Spleen (tissue), 11 donors: ENCODE data around the gene VPS8. TPM values are rescaled to one million over a fixed set of nuclear protein-coding genes. Genes with fewer than 3 reads are reported as not detected.

Source experiments
- DNase-seq: peaks from one replicate; pipeline ENCODE4 v3.0.0-alpha.2; 2020
- H3K27ac ChIP-seq, 8 donors: fragments of 200-600 bp; sonication (generic) in 7 of 8; 1 replicate in 4 of 8; 2 replicates in 4 of 8; pipeline versions ENCODE4 v1.5.0 to v1.8.0; 2016 to 2021; ENCODE audit warnings: inconsistent platforms in 4 of 8, mild to moderate bottlenecking in 4 of 8, moderate library complexity in 1 of 8
- H3K27me3 ChIP-seq, 7 donors: fragments of 200-600 bp; sonication (generic) in 6 of 7; replicated peaks in 1 of 7; 1 replicate in 4 of 7; 2 replicates in 3 of 7; pipeline versions ENCODE4 v1.5.0 to v1.8.0; 2016 to 2021; ENCODE audit warnings: inconsistent platforms in 3 of 7, mild to moderate bottlenecking in 1 of 7
- H3K36me3 ChIP-seq, 6 donors: fragments of 200-600 bp; sonication (generic) in 5 of 6; 1 replicate in 4 of 6; 2 replicates in 2 of 6; pipeline versions ENCODE4 v1.5.0 to v1.8.0; 2016 to 2021; ENCODE audit warnings: inconsistent platforms in 2 of 6
- H3K4me1 ChIP-seq, 6 donors: fragments of 200-600 bp; sonication (generic) in 5 of 6; 1 replicate in 3 of 6; 2 replicates in 3 of 6; pipeline versions ENCODE4 v1.5.0 to v1.8.0; 2016 to 2021; ENCODE audit warnings: inconsistent platforms in 3 of 6
- H3K4me3 ChIP-seq, 8 donors: fragments of 200-600 bp; sonication (generic) in 7 of 8; 1 replicate in 4 of 8; 2 replicates in 4 of 8; pipeline versions ENCODE4 v1.5.0 to v1.8.0; 2016 to 2021; ENCODE audit warnings: inconsistent platforms in 4 of 8, mild to moderate bottlenecking in 4 of 8, moderate library complexity in 2 of 8
- H3K9me3 ChIP-seq, 8 donors: fragments of 200-600 bp; sonication (generic) in 7 of 8; 1 replicate in 4 of 8; 2 replicates in 4 of 8; pipeline versions ENCODE4 v1.5.0 to v1.8.0; 2016 to 2021; ENCODE audit warnings: inconsistent platforms in 4 of 8
- POLR2A ChIP-seq, 3 donors: fragments of 450-650 bp; IDR thresholded peaks; one replicate each; pipeline ENCODE4 v1.5.1; 2017; ENCODE audit warnings: antibody characterized with exemption in 3 of 3, mild to moderate bottlenecking in 1 of 3
- POLR2AphosphoS5 ChIP-seq, 3 donors: sonication (generic); formaldehyde crosslinking; IDR thresholded peaks; one replicate each; pipeline ENCODE4 v1.5.1; 2017; ENCODE audit warnings: antibody characterized with exemption in 3 of 3
- WGBS, 5 donors: extraction: QIAGEN DNeasy Blood & Tissue Kit in 3 of 5; methylation state at CpG; one replicate each; pipeline versions ENCODE4 v1.1.5 to v1.1.7; 2013 to 2018; 5-methylcytosine and 5-hydroxymethylcytosine counted together
- intact Hi-C: fragments of 100-400 bp; cut with DNase I; formaldehyde crosslinking; loops from one replicate; pipeline ENCODE4 v1.15.0; 2023; ENCODE audit warnings: low total_unique reads
- polyA plus RNA-seq, 3 donors: library from polyadenylated mRNA; stranded (reverse); fragments of 200-250 nt; gene quantifications; one replicate each; pipeline ENCODE4 v1.2.1, GENCODE V29; 2013
- total RNA-seq, 7 donors: library from RNA; depleted of rRNA in 3 of 7; stranded (reverse); fragments of >200 nt in 3 of 7; fragmentation: NEBNext Ultra II Directional in 4 of 7; extraction: Animal tissue kit (Norgen Biotek cat#: 25700) in 4 of 7; gene quantifications; one replicate each; pipeline versions ENCODE4 v1.1.0 to v1.2.1, GENCODE V29; 2016 to 2021
- TF ChIP-seq, protein P1 (sequence below), 11 experiments: fragments of 200-600 bp in 7 of 11; fragments of 450-650 bp in 4 of 11; sonication (generic) in 4 of 11; IDR thresholded peaks in 8 of 11; conservative IDR thresholded peaks in 3 of 11; 1 replicate in 7 of 11; 2 replicates in 4 of 11; pipeline versions ENCODE4 v1.4.0 to v1.8.0; 2016 to 2021; ENCODE audit warnings: antibody characterized with exemption in 11 of 11, inconsistent platforms in 4 of 11, mild to moderate bottlenecking in 1 of 11
- donor health status: healthy with polysubstance abuse.
- donor health status: DM: no; HTN: no; CAD: no; lungs with moderate emphysema.
- donor health status: DM: no; HTN: no; CAD: no.
- donor health status: Bipolar disorder and iron deficiency.
- donor health status: healthy.
- donor health status: DM: no; HTN: no; CAD: no.
- donor health status: DM: yes; HTN: yes; CAD: no.

VPS8 gene
- total and polyA plus RNA-seq, 10 donors, result 9.1 to 169 (median 97.5) TPM

DNA sequence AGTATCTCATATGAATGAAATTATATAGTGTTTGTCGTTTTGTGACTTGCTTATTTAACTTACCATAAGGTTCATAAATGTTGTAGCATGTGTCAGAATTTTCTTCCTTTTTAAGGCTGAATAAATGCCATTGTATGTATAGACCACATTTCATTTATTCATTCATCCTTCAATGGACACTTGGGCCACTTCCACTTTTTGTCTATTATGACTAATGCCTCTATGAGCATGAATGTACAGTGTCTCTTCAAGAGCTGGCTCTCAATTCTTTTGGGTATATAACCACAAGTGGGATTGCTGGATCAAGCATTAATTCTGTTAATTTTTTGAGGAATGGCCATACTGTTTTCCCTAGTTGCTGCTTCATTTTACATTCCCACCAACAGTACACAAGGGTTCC lies 156.1 kb downstream of the VPS8 start:
- Histone ChIP-seq H3K27ac (no peak overlapping the region), H3K4me3 (no peak overlapping the region), H3K36me3 (peaks cover 0 to 96% (median 48%) of the 10 kb centered on the region in 6 donors), H3K27me3 (no peaks in the 10 kb centered on the region), H3K4me1 (no peaks in the 10 kb centered on the region), H3K9me3 (no peaks in the 10 kb centered on the region)
- TF ChIP-seq POLR2A (IDR thresholded peaks at IDR 0.05), result no peak
- TF ChIP-seq POLR2AphosphoS5 (IDR thresholded peaks at IDR 0.05), result no peak
- TF ChIP-seq, protein P1, sequence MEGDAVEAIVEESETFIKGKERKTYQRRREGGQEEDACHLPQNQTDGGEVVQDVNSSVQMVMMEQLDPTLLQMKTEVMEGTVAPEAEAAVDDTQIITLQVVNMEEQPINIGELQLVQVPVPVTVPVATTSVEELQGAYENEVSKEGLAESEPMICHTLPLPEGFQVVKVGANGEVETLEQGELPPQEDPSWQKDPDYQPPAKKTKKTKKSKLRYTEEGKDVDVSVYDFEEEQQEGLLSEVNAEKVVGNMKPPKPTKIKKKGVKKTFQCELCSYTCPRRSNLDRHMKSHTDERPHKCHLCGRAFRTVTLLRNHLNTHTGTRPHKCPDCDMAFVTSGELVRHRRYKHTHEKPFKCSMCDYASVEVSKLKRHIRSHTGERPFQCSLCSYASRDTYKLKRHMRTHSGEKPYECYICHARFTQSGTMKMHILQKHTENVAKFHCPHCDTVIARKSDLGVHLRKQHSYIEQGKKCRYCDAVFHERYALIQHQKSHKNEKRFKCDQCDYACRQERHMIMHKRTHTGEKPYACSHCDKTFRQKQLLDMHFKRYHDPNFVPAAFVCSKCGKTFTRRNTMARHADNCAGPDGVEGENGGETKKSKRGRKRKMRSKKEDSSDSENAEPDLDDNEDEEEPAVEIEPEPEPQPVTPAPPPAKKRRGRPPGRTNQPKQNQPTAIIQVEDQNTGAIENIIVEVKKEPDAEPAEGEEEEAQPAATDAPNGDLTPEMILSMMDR (IDR thresholded peaks at IDR 0.05 in 8 of 11, conservative IDR thresholded peaks at IDR 0.05 in 3 of 11), result no peak
- WGBS, 5 donors, result 90 to 100% (median 100%) methylated on average over 1 of the region's 1 CpG
- intact Hi-C loops, result no loop called here
- no peak for DNase-seq

DNA sequence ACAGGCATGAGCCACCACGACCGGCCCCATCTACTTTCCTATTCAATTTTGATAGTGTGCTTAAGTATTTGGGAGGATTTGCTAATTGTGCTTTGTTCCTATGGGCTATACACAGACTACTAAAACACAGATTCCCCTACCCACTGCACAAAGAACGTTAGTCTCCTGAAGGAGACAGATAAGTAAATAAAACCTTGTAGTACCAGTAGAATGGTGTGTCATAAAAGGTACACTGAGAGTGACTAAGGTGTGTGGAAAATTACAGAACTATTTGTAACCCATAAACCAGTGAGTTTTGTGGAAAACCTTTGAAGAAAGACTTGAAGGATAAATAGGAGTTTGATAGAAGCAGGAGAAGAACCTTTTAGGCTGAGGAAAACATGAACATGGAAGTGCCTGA lies 158.2 kb downstream of the VPS8 start:
- 96 to 100% (median 97%) methylated on average over 3 of the region's 3 CpGs for WGBS, 5 donors
- peaks cover 0 to 16% (median 7%) of the 10 kb centered on the region in 8 donors for H3K9me3 ChIP-seq
- no peak for TF ChIP-seq POLR2A (IDR thresholded peaks at IDR 0.05)
- no peak for TF ChIP-seq POLR2AphosphoS5 (IDR thresholded peaks at IDR 0.05)
- TF ChIP-seq, protein P1 (IDR thresholded peaks at IDR 0.05 in 8 of 11, conservative IDR thresholded peaks at IDR 0.05 in 3 of 11), result no peak
- peaks cover 0 to 98% (median 48%) of the 10 kb centered on the region in 6 donors for H3K36me3 ChIP-seq
- no peaks in the 10 kb centered on the region for H3K4me1 ChIP-seq
- no peaks in the 10 kb centered on the region for H3K27me3 ChIP-seq
- intact Hi-C loops, result no loop called here
- no peak overlapping the region for H3K4me3 ChIP-seq
- no peak overlapping the region for H3K27ac ChIP-seq
- no peak for DNase-seq

DNA sequence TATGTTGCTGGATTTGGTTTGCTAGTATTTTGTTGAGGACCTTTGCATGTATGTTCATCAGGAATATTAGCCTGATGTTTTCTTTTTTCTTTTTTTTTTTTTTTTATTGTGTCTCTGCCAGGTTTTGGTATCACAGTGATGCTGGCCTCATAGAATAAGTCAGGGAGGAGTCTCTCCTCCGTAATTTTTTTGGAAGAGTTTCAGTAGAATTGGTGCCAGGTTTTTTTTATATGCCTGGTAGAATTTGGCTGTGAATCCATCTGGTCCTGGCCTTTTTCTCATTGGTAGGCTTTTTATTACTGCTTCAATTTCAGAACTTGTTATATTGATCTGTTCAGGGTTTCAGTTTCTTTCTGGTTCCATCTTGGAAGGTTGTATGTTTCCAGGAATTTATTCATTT lies 165.8 kb downstream of the VPS8 start:
- intact Hi-C loops, result no loop called here
- 63 to 80% (median 74%) methylated on average over 1 of the region's 1 CpG for WGBS, 5 donors
- DNase-seq, result no peak
- no peak overlapping the region for H3K4me3 ChIP-seq
- TF ChIP-seq, protein P1 (IDR thresholded peaks at IDR 0.05 in 8 of 11, conservative IDR thresholded peaks at IDR 0.05 in 3 of 11), result no peak
- TF ChIP-seq POLR2AphosphoS5 (IDR thresholded peaks at IDR 0.05) (no peak), POLR2A (IDR thresholded peaks at IDR 0.05) (no peak)
- H3K36me3 ChIP-seq, result peaks cover 0 to 63% (median 11%) of the 10 kb centered on the region in 6 donors
- H3K27ac ChIP-seq, result no peak overlapping the region
- H3K4me1 ChIP-seq, result no peaks in the 10 kb centered on the region
- no peaks in the 10 kb centered on the region for H3K27me3 ChIP-seq
- peaks cover 0 to 24% (median 8%) of the 10 kb centered on the region in 8 donors for H3K9me3 ChIP-seq

DNA sequence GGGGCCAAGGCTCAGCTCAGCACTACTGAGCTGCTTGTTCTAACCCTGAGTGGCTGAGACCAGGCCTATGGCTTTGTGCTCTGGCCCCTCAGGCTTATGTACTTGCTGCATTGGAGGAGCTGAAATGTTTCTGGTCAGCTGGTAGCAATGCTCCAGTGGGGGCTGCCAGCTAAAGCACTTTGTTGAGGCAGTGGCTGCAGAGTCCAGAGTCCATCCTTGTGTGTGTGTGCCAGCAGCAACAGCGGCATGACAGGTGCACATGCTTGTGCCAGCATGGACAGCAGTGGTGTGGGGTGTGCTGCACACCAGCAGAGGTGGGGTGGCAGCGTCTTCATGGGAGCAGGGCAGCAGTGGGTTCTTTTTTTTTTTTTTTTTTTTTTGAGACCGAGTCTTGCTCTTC lies 169.1 kb downstream of the VPS8 start:
- no peak overlapping the region for H3K27ac ChIP-seq
- no peak overlapping the region for H3K4me3 ChIP-seq
- no peaks in the 10 kb centered on the region for H3K4me1 ChIP-seq
- no peaks in the 10 kb centered on the region for H3K27me3 ChIP-seq
- H3K36me3 ChIP-seq, result peaks cover 0 to 63% (median 10%) of the 10 kb centered on the region in 6 donors
- intact Hi-C loops, result no loop called here
- DNase-seq, result no peak
- 88 to 100% (median 97%) methylated on average over 3 of the region's 3 CpGs for WGBS, 5 donors
- peaks cover 0 to 5% (median 0%) of the 10 kb centered on the region in 8 donors for H3K9me3 ChIP-seq
- TF ChIP-seq, protein P1 (IDR thresholded peaks at IDR 0.05 in 8 of 11, conservative IDR thresholded peaks at IDR 0.05 in 3 of 11), result no peak
- no peak for TF ChIP-seq POLR2AphosphoS5 (IDR thresholded peaks at IDR 0.05)
- TF ChIP-seq POLR2A (IDR thresholded peaks at IDR 0.05), result no peak
